HUDEP-2 (cell line): Measurements from ENCODE around the gene ANAPC4.

Experiments used
- DNase-seq, 76 experiments: peaks; one replicate each; lab custom pipeline; 2025; ENCODE audit not compliant: unreplicated experiment in 76 of 76; lab: John Stamatoyannopoulos, UW

Gene ANAPC4

GRCh38 chr4:25377572-25378436 is 741 bp downstream of the ANAPC4 start:
- peak in 3 of 76 experiments; percentile 3 to 16 (median 13) for DNase-seq

GRCh38 chr4:25378437-25378743 is 1.3 kb downstream of the ANAPC4 start:
- no peak for DNase-seq

- no peak for DNase-seq
Measured at GRCh38 chr4:25379591-25379990, 2.5 kb downstream of the ANAPC4 start.

DNA sequence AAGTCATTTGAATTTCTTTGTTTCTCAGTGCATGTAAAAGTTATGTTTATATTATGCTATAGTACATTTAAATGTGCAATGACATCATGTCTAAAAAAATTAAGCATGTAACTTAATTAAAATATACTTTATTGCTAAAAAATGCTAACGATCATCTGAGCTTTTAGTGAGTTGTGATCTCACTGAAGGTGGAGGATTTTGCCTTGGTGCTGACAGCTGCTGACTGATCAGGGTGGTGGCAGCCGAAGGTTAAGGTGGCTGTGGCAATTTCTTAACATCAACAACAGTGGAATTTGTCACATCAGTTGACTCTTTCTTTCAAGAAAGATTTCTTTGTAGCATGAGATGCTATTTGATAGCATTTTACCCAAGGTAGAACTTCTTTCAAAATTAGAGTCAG is 6.6 kb downstream of the ANAPC4 start:
- DNase-seq = no peak

GRCh38 chr4:25386926-25387325 is 9.9 kb downstream of the ANAPC4 start:
- no peak for DNase-seq

DNA sequence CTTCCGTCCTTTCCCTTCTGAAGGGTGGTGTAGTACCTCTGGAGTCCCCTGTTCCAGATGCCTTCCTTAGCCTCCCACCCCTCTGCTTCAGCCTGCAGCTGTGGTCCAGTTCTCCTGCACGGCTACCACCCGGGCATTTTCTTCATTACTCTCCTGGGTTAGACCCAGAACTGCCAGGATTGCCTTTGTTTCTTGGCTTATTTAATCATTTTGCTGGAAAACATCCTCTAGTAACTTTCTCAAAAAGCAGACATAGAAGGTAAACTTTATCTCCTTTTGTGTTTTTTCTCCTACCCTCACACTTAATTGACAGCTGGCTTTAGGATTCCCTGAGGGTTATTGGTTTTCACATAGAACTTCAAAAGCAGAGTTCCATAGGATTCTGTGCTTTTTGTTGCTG is 20.2 kb downstream of the ANAPC4 start:
- no peak for DNase-seq

- DNase-seq = no peak
Measured at GRCh38 chr4:25399510-25399909, 22.4 kb downstream of the ANAPC4 start.

GRCh38 chr4:25401066-25401465 is 24.0 kb downstream of the ANAPC4 start:
- DNase-seq = no peak

DNA sequence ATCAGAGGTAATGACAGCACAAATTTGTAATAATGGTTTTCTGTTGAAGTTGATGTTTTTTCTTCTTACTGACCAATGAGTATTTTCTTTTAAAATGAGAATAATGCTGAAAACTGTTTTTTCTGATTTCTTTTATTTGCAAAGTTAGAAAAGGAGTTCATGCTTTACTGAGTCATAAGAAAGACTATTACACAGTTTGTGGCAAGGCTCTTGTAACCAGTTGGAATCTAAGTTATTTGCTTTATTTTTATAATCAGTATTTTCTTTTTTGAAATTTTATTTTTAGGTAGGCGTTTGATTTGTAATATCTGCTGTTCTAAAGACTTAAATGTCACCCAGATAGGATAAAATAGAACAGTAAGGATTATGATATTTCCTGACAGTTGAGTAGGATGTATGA is 25.5 kb downstream of the ANAPC4 start:
- no peak for DNase-seq

DNA sequence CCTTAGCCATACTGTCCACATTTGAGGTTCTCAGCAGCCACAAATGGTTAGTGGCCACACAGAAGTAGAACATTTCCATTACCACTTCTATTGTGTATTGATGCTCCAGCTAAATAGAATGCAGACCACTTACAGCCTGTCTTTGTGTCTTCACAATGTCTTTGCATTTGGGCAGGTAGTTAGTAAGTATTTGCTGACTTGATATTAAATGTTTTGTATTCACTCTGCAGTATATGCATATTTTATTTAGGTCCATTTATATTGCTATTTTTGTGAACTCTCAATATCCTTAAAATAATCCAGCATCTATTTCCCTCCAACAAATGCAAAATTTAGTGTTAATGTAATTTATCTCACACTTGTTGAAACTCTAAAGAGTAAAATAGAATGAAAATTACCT is 26.6 kb downstream of the ANAPC4 start:
- DNase-seq = no peak

- no peak for DNase-seq
Measured at GRCh38 chr4:25405453-25405852, 28.4 kb downstream of the ANAPC4 start.

GRCh38 chr4:25406081-25406692 is 29.1 kb downstream of the ANAPC4 start:
- DNase-seq = no peak

GRCh38 chr4:25410820-25411529 is 33.9 kb downstream of the ANAPC4 start:
- no peak for DNase-seq

DNA sequence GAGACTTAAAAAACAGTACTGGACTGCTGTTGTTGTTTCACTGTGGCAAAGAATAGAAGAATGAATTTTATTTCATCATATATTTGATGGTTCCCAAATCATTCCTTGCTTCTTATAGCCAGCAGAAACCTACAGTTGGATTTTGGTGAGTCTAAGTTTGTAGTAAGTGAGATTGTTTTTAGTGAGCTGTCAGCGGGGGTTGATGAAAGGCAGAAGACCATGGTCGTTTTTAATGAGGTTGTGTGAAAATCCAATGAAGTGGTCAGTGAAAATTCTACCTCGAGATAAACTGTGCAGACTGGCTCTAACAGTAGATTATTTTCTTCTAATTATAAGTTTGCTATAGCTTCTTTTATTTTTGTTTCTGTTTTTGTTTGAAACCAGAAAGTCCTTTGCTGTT is 36.2 kb downstream of the ANAPC4 start:
- no peak for DNase-seq

DNA sequence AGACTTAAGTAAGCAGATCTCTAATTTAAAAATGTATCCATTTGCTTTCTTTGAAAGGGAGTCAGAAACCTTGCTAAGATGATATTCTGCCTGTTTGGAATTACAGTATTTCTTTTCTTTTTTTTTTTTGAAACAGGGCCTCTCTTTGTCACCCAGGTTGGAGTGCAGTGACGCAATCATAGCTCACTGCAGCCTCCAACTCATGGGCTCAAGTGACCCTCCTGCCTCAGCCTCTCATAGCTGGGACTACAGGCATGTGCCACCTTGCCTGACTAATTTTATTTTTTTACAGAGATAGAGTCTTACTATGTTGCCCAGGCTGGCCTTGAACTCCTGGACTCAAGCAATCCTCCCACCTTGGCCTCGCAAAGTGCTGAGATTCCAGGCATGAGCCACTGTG is 40.0 kb downstream of the ANAPC4 start:
- no peak for DNase-seq

DNA sequence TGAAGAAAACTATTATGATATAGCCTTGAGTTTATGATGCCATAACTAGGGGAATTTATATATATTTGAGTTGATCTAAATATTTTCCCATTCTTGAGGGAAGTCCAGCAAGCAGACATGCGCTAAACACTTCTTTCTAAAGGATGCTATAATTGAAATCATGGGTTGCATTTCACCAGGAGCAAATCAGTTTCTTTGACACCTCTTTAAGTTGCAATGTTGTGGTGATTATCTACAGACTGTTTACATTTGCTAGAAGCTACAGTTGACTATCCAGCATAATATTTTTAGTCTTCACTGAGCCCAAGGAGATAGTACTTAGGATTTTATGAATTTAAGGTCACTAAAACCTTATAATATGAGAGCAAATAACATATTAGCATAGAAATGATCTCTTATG is 43.9 kb downstream of the ANAPC4 start:
- DNase-seq = no peak

GRCh38 chr4:25421816-25422525 is 44.9 kb downstream of the ANAPC4 start:
- peak in 3 of 76 experiments; percentile 5 to 20 (median 9) for DNase-seq

DNA sequence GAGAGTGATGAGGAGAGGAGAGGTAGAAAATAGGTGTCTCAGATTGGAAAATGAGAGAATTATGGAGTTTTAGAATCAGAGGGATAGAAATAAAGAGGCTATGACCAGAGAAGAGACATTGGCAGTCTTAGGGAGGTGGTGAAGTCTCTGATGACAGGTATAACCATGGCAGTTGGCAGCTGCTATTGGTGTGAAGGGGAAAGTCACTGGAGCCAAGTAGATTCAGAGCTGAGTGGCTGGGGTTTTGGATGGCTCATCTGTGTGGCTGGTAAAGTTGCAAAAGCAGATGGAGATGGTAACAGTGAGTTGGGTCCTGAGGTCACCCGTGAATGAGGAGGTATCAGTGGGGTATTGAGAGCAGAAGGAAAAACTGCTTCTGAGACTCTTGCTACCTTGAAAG is 46.5 kb downstream of the ANAPC4 start:
- DNase-seq = no peak

DNA sequence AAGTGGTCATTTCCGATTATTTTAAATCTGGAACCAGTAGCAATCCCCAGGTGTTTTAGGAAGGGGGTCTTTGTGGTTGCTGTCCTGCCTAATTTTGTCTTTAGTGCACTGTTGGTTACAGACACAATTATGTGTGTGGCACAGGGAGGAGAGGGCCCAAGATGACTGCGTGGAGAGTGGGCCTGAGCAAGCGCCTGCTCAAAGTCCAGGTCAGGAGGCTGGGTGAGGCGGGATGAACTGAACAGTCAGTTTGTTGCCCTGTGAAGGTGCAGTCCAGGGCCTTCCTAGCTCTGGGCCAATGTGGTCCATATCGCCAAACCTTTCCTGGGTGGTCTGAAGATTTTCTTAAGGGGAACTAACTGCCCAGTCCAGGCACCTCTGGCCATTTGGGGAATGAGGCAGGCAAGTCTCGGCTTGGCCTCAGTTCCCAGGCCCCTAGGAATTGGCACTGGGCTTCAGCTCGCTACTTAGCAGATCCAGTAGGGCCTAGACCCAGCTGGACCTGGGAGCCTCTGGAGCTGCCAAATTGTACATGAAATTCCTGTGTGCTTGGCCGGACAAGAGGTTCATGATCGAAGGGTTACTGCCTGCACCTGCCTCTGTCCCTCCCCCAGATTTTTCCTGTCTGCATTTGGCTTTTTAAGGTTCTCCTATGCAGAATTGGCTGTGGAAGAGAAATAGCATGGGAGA is 47.6 kb downstream of the ANAPC4 start:
- DNase-seq = no peak

DNA sequence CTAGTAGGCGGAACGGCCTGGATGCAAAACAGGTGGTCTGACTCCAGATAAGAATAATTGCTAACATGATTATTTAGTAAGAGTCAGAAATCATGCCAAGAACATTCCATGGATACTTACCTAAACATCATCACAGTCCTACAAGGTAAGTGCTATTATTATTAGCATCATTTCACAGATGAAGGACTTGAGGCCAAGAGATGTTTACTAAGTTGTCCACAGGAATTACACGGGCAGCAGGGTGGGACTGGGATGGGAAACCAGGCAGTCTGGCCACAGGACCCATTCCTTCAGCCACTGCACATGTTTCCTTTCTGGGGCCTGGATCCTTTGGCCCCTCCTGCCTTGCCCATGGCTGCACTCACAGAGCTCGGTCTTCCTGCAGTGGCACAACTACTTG is 48.3 kb downstream of the ANAPC4 start:
- DNase-seq = no peak

GRCh38 chr4:25427871-25428270 is 50.8 kb downstream of the ANAPC4 start:
- no peak for DNase-seq
